ENCODE results near the gene RYR2.
"Not testable (repeated sequence)": the region's sequence is repeated elsewhere in the genome, so short reads cannot be mapped to it uniquely, and the experiment has no call there.

RYR2 gene

GRCh38 chr1:237327061-237327460, 285.1 kb downstream of the RYR2 start:
- DNase-seq (ENCODE audit: low read depth in 4 of 4, low spot score in 1 of 4), result no peak

- DNase-seq (ENCODE audit: low read depth in 4 of 4, low spot score in 1 of 4), result no peak
Observed at GRCh38 chr1:237340892-237341291, 298.9 kb downstream of the RYR2 start.

GRCh38 chr1:237341391-237341790, 299.4 kb downstream of the RYR2 start:
- DNase-seq (ENCODE audit: low read depth in 4 of 4, low spot score in 1 of 4), result no peak

DNA sequence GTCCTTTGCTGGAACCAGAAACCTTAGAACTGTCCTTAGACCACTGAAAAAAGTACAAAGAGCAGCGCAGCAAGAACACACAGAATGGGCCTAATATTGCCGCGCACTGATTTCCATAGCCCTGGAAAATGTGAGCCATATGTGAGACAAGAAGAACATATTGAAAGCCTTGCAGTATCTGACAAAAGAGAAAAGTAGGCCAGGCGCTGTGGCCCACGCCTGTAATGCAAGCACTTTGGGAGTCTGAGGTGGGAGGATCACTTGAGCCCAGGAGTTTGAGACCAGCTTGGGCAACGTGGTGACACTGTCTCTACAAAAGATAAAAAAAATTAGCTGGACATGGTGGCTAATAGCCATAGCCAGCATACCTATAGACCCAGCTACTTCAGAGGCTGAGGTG, 300.7 kb downstream of the RYR2 start:
- no peak for DNase-seq (ENCODE audit: low read depth in 4 of 4, low spot score in 1 of 4)

- DNase-seq (ENCODE audit: low read depth in 4 of 4, low spot score in 1 of 4), result no peak
Observed at GRCh38 chr1:237352747-237353146, 310.8 kb downstream of the RYR2 start.

DNA sequence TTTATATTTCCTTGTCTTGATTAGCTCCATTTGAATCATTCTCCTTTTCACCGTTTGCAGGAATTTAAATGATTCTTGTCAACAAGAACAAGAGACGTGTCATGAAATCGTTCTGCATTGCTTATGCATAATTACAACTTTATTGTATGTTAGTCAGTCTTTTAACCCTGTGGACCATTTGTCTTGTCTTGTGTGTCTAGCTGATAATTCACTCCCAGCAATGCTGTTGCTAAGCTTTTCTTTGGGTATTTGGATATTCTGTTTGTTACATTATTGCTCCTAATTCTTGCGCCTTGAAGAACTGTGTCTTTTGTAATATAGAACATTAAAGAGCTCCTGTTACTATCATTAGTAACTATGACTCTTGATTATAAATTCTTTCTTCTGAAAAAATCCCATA, 311.9 kb downstream of the RYR2 start:
- DNase-seq (ENCODE audit: low read depth in 4 of 4, low spot score in 1 of 4), result no peak

DNA sequence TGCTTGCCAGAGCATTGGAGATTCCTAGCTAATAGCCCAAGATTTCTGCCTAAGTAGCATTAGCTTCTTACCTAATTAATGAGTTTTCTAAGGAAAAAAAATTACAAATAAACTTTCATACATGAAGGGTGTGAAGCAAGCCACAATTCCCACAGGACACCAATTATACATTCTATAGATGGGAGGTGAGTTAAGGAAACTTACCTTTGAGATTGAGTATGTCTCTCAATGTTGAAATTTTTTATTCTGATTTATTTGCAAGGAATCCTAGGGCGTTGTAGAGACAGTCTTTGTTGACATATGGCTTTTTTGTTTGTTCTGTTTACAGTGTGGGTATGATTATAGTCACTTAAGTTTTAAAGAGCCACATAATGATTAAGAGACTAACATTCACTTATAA, 313.0 kb downstream of the RYR2 start:
- DNase-seq (ENCODE audit: low read depth in 4 of 4, low spot score in 1 of 4), result no peak

GRCh38 chr1:237358555-237358954, 316.6 kb downstream of the RYR2 start:
- DNase-seq (ENCODE audit: low read depth in 4 of 4, low spot score in 1 of 4), result no peak

- no peak for DNase-seq (ENCODE audit: low read depth in 4 of 4, low spot score in 1 of 4)
Observed at GRCh38 chr1:237367758-237368157, 325.8 kb downstream of the RYR2 start.

GRCh38 chr1:237371477-237371876, 329.5 kb downstream of the RYR2 start:
- DNase-seq (ENCODE audit: low read depth in 4 of 4, low spot score in 1 of 4), result not testable (repeated sequence)

DNA sequence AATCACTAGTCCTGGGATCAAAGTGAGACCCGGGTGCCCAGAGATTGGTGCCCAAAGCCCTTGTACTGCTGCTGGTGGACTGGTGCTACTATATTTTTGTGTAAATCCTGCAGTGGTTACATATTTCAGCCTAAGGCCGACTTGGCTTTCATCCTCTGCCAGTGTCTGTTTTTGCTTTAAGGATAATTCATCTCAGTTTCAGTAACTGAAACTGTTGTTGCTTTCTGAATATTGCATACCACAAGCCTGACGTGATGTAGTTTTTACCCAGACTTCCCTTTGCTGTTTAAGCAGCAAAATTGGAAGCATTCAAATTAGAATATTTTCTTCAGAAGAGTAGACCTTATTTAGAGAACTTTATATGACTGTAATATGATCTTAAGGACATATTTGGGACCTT, 341.8 kb downstream of the RYR2 start:
- DNase-seq (ENCODE audit: low read depth in 4 of 4, low spot score in 1 of 4), result no peak

GRCh38 chr1:237384213-237384612, 342.2 kb downstream of the RYR2 start:
- no peak for DNase-seq (ENCODE audit: low read depth in 4 of 4, low spot score in 1 of 4)

- DNase-seq (ENCODE audit: low read depth in 4 of 4, low spot score in 1 of 4), result no peak
Observed at GRCh38 chr1:237386362-237387143, 344.6 kb downstream of the RYR2 start.

- DNase-seq (ENCODE audit: low read depth in 4 of 4, low spot score in 1 of 4), result no peak
Observed at GRCh38 chr1:237387144-237387505, 345.1 kb downstream of the RYR2 start.

DNA sequence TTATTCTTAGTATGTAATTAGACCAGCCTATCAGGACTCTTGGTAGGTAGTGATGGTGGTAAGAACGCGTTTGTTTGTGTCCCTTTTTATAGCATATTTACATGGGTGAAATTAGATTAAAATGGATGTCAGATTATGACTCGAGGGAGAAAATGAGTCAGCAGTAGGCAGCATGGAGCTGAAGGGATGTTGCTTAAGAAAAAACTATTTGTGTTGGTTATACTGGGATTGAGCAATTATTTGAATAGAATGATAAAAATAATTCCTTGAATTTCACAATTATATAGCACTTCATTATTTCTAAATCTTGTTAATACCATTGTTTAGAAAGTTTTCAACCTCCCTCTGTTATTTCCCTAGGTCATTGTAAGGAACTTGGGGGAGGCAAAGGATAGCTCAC, 348.8 kb downstream of the RYR2 start:
- no peak for DNase-seq (ENCODE audit: low read depth in 4 of 4, low spot score in 1 of 4)

GRCh38 chr1:237393632-237394031, 351.6 kb downstream of the RYR2 start:
- DNase-seq (ENCODE audit: low read depth in 4 of 4, low spot score in 1 of 4), result no peak

DNA sequence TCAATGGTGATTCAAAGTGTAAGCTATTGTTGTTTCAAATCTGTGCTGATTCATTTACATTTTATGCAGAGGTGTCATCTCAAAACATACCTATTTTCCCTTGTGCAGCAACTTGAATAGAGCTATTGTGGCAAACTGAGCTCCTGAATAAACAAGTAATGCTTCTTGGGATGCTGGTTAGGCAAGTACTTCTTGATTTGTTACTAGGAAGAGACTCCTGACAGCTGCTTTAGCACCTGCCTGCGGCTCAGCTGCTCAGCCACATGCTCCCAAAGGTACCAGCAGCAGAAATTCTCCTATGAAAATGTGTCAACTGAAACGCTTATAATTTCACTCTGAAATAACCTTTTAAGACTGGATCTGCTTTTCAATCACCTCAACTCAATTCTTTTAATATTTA, 352.3 kb downstream of the RYR2 start:
- DNase-seq (ENCODE audit: low read depth in 4 of 4, low spot score in 1 of 4), result no peak

DNA sequence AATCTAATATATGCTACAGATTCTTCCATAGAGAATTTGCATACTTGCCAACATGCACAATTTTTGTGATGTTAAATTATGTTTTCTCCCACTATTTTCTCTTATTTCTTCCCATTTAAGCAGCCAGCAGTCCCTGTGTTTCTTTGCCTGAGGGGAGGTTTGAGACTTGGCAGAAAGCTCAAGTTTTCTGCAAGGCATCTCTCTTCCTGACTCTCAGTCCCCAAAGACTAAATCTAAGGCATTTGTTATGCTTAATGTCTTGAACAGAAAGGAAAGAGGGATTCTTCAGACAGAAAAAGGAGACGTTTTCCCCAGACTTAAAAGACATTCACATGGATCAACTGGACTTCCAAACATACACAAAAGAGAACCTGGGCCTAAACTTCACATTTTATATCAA, 354.4 kb downstream of the RYR2 start:
- no peak for DNase-seq (ENCODE audit: low read depth in 4 of 4, low spot score in 1 of 4)

GRCh38 chr1:237398751-237399150, 356.8 kb downstream of the RYR2 start:
- no peak for DNase-seq (ENCODE audit: low read depth in 4 of 4, low spot score in 1 of 4)

GRCh38 chr1:237405912-237406311, 363.9 kb downstream of the RYR2 start:
- DNase-seq (ENCODE audit: low read depth in 4 of 4, low spot score in 1 of 4), result no peak

DNA sequence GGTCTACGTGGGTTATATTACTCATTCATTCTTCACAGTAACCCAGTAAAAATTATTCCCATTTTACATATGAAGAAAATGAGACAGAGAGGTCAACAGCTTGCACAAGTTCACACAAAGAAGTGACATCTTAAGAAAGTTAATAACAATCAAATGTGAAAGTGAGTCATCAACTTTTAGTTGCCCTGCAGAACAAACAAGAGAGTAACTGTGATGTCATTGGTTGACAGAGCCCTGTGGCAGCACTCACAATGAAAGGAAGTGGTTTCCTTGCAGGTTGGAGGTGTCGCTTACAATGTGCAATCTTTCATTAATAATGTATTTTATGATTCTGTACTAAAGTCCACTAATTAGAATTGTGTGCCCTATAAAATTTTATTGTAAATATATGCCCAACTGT, 369.6 kb downstream of the RYR2 start:
- DNase-seq (ENCODE audit: low read depth in 4 of 4, low spot score in 1 of 4), result no peak

GRCh38 chr1:237416924-237417655, 375.1 kb downstream of the RYR2 start:
- no peak for DNase-seq (ENCODE audit: low read depth in 4 of 4, low spot score in 1 of 4)

DNA sequence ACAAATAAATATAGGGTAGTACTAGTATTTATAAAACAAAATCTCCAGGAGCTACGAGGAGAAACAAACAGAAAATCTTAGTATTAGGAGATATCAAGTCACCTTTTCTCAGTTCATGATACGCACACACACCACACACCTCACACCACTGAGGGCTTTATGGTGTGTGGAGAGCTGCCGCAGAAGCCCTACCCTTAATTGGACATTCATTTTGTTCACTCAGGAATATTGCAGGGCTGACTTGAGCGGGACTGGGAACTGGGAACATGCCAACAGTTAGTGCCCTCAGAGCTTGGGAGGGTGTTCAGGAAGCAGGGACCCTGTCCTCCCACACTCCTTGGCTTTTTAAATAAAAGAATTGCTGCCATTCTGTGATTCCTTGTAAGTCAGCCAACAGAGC, 386.8 kb downstream of the RYR2 start:
- no peak for DNase-seq (ENCODE audit: low read depth in 4 of 4, low spot score in 1 of 4)
